ENCODE results near the gene GRM7. TPM values are rescaled to one million over a fixed set of nuclear protein-coding genes. Genes with fewer than 3 reads are reported as not detected.

GRM7 gene
- total and polyA plus RNA-seq, 2 experiments from 2014 or later, result 0.40 TPM; not detected in 1

DNA sequence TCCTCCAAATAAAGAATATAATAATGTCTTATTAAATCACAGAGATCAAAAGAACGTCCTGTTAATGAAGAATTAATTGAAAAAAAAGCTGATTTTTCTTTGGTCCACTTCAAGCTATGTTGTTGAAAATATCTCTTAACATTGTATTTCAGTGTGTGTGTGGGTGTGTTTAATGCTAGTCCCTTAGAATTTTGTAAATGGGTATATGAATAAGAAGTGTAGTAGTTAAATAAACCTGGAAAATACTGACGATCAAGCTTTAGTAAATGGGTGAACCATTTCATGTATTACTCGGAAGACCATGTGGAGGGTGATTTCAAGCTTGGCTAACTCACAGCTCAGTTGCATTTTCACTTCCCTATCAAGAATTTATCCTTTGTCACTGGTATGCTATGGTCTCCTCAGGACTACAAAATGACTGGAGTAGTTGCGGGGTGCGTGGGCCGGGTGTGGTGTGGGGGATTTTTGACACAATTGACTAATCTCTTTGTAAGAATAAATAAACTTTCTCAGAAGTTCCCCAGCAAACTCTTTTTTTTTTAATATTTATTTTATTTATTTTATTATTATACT lies 586.4 kb downstream of the GRM7 start:
- H3K27ac ChIP-seq (ENCODE audit: low read depth), result no peak overlapping the region
- no peak overlapping the region for H3K27ac Mint-ChIP-seq
- H3K79me2 ChIP-seq (replicated peaks; ENCODE audit: insufficient read depth), result no peaks in the 10 kb centered on the region
- no peaks in the 10 kb centered on the region for H3K36me3 ChIP-seq (ENCODE audit: insufficient read depth)
- no peaks in the 10 kb centered on the region for H3K27me3 ChIP-seq (ENCODE audit: insufficient read depth)
- H4K20me1 ChIP-seq (replicated peaks; ENCODE audit: insufficient read depth), result no peaks in the 10 kb centered on the region
- peaks cover 5% of the 10 kb centered on the region; the same call in 1 of the 3 replicates for H3K4me1 Mint-ChIP-seq
- no peak overlapping the region for H3K4me2 ChIP-seq
- no peak overlapping the region for H3K4me3 Mint-ChIP-seq
- no peak overlapping the region for H3K4me3 ChIP-seq
- H2AFZ ChIP-seq, result no peak overlapping the region
- H3K9me2 ChIP-seq (ENCODE audit: insufficient read depth), result no peaks in the 10 kb centered on the region
- no peaks in the 10 kb centered on the region for H3K4me1 ChIP-seq (ENCODE audit: insufficient read depth)
- ATAC-seq (no peak), DNase-seq (ENCODE audit: low spot score) (no peak)
- no peaks in the 10 kb centered on the region for H3F3A ChIP-seq (replicated peaks; ENCODE audit: low read depth)
- H3K9me3 Mint-ChIP-seq, result no peaks in the 10 kb centered on the region
- H3K27me3 Mint-ChIP-seq (ENCODE audit: insufficient read depth, low read depth, poor library complexity), result no peaks in the 10 kb centered on the region
- no peaks in the 10 kb centered on the region for H3K36me3 Mint-ChIP-seq (ENCODE audit: low read depth)
- no peak for TF ChIP-seq STAT1 (IDR thresholded peaks at IDR 0.05; ENCODE audit: unreplicated experiment)
- no peak for TF ChIP-seq CREB1 (CRISPR knock-in tag; IDR thresholded peaks at IDR 0.05; ENCODE audit: low read depth)
- TF ChIP-seq, protein P1, sequence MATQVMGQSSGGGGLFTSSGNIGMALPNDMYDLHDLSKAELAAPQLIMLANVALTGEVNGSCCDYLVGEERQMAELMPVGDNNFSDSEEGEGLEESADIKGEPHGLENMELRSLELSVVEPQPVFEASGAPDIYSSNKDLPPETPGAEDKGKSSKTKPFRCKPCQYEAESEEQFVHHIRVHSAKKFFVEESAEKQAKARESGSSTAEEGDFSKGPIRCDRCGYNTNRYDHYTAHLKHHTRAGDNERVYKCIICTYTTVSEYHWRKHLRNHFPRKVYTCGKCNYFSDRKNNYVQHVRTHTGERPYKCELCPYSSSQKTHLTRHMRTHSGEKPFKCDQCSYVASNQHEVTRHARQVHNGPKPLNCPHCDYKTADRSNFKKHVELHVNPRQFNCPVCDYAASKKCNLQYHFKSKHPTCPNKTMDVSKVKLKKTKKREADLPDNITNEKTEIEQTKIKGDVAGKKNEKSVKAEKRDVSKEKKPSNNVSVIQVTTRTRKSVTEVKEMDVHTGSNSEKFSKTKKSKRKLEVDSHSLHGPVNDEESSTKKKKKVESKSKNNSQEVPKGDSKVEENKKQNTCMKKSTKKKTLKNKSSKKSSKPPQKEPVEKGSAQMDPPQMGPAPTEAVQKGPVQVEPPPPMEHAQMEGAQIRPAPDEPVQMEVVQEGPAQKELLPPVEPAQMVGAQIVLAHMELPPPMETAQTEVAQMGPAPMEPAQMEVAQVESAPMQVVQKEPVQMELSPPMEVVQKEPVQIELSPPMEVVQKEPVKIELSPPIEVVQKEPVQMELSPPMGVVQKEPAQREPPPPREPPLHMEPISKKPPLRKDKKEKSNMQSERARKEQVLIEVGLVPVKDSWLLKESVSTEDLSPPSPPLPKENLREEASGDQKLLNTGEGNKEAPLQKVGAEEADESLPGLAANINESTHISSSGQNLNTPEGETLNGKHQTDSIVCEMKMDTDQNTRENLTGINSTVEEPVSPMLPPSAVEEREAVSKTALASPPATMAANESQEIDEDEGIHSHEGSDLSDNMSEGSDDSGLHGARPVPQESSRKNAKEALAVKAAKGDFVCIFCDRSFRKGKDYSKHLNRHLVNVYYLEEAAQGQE (IDR thresholded peaks at IDR 0.05; ENCODE audit: unreplicated experiment), result no peak
- no peak for TF ChIP-seq ZNF114 (CRISPR knock-in tag; IDR thresholded peaks at IDR 0.05)
- TF ChIP-seq POLR2AphosphoS5 (IDR thresholded peaks at IDR 0.05; ENCODE audit: low read depth), result no peak
- no peak for TF ChIP-seq EZH2phosphoT487 (IDR thresholded peaks at IDR 0.05; ENCODE audit: unreplicated experiment)
- TF ChIP-seq NANOG (IDR thresholded peaks at IDR 0.05; ENCODE audit: borderline replicate concordance), result no peak
- TF ChIP-seq, protein P2, sequence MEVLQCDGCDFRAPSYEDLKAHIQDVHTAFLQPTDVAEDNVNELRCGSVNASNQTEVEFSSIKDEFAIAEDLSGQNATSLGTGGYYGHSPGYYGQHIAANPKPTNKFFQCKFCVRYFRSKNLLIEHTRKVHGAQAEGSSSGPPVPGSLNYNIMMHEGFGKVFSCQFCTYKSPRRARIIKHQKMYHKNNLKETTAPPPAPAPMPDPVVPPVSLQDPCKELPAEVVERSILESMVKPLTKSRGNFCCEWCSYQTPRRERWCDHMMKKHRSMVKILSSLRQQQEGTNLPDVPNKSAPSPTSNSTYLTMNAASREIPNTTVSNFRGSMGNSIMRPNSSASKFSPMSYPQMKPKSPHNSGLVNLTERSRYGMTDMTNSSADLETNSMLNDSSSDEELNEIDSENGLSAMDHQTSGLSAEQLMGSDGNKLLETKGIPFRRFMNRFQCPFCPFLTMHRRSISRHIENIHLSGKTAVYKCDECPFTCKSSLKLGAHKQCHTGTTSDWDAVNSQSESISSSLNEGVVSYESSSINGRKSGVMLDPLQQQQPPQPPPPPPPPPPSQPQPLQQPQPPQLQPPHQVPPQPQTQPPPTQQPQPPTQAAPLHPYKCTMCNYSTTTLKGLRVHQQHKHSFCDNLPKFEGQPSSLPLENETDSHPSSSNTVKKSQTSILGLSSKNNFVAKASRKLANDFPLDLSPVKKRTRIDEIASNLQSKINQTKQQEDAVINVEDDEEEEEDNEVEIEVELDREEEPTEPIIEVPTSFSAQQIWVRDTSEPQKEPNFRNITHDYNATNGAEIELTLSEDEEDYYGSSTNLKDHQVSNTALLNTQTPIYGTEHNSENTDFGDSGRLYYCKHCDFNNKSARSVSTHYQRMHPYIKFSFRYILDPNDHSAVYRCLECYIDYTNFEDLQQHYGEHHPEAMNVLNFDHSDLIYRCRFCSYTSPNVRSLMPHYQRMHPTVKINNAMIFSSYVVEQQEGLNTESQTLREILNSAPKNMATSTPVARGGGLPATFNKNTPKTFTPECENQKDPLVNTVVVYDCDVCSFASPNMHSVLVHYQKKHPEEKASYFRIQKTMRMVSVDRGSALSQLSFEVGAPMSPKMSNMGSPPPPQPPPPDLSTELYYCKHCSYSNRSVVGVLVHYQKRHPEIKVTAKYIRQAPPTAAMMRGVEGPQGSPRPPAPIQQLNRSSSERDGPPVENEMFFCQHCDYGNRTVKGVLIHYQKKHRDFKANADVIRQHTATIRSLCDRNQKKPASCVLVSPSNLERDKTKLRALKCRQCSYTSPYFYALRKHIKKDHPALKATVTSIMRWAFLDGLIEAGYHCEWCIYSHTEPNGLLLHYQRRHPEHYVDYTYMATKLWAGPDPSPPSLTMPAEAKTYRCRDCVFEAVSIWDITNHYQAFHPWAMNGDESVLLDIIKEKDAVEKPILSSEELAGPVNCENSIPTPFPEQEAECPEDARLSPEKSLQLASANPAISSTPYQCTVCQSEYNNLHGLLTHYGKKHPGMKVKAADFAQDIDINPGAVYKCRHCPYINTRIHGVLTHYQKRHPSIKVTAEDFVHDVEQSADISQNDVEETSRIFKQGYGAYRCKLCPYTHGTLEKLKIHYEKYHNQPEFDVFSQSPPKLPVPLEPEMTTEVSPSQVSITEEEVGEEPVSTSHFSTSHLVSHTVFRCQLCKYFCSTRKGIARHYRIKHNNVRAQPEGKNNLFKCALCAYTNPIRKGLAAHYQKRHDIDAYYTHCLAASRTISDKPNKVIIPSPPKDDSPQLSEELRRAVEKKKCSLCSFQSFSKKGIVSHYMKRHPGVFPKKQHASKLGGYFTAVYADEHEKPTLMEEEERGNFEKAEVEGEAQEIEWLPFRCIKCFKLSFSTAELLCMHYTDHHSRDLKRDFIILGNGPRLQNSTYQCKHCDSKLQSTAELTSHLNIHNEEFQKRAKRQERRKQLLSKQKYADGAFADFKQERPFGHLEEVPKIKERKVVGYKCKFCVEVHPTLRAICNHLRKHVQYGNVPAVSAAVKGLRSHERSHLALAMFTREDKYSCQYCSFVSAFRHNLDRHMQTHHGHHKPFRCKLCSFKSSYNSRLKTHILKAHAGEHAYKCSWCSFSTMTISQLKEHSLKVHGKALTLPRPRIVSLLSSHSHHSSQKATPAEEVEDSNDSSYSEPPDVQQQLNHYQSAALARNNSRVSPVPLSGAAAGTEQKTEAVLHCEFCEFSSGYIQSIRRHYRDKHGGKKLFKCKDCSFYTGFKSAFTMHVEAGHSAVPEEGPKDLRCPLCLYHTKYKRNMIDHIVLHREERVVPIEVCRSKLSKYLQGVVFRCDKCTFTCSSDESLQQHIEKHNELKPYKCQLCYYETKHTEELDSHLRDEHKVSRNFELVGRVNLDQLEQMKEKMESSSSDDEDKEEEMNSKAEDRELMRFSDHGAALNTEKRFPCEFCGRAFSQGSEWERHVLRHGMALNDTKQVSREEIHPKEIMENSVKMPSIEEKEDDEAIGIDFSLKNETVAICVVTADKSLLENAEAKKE (CRISPR knock-in tag; IDR thresholded peaks at IDR 0.05), result no peak
- TF ChIP-seq ETS1 (IDR thresholded peaks at IDR 0.05), result no peak
- no peak for TF ChIP-seq EZH2 (IDR thresholded peaks at IDR 0.05; ENCODE audit: low read depth, unreplicated experiment)
- no peak for TF ChIP-seq ZNF331 (CRISPR knock-in tag; IDR thresholded peaks at IDR 0.05; ENCODE audit: low read depth)
- no peak for TF ChIP-seq JUNB (IDR thresholded peaks at IDR 0.05; ENCODE audit: unreplicated experiment)
